DMS 273 treated with DMSO at 0.1 percent for 48 hours (cell line): Measurements from ENCODE around the gene ZBED5.
A peak's percentile ranks its signal among the peaks of the same experiment; 100 is the strongest.

Experiments used
- DNase-seq: peaks from one replicate; lab custom pipeline; 2025; lab: John Stamatoyannopoulos, UW

ZBED5 gene

GRCh38 chr11:10878408-10879214, 20.8 kb upstream of the ZBED5 start:
- DNase-seq = peak; percentile 23

GRCh38 chr11:10876158-10876557, 18.3 kb upstream of the ZBED5 start:
- no peak for DNase-seq

DNA sequence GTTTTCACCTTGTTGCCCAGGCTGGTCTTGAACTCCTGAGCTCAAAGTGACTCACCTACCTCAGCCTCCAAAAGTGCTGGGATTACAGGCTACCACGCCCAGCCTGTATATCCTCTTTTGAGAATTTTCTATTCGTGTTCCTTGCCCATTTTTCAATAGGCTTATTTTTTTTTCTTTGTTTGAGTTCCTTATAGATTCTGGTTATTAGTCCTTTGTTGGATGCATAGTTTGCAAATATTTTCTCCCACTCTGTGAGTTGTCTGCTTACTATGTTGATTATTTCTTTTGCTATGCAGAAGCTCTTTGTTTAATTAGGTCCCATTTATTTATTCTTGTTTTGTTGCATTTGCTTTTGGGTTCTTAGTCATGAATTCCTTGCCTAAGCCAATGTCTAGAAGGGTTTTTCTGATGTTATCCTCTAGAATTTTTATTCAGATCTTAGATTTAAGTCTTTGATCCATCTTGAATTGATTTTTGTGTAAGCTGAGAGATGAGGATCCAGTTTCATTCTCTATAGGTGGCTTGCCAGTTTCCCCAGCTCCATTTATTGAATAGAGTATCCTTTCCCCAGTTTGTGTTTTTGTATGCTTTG, 17.7 kb upstream of the ZBED5 start:
- DNase-seq = no peak

DNA sequence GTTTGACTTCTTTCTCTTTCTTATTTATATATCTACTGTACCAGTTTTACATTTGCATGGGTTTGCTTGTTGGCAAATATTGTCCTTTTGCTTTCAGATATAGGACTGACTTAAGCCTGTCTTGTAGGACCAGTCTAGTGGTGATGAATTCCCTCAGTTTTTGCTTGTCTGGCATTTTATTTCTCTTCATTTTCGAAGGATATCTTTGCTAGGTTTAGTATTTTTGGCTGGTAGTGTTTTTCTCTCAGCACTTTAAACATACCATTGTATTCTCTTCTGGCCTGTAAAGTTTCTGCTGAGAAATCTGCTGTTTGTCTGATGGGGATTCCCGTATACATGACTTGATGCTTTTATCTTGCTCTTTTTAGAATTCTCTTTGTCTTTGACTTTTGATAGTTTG, 14.2 kb upstream of the ZBED5 start:
- DNase-seq = no peak

- DNase-seq = no peak
These were observed 10.5 kb upstream of the ZBED5 start for GRCh38 chr11:10868352-10868751.

GRCh38 chr11:10866893-10867331, 9.1 kb upstream of the ZBED5 start:
- DNase-seq = peak; percentile 16

- no peak for DNase-seq
These were observed 8.0 kb upstream of the ZBED5 start for GRCh38 chr11:10865837-10866270.

- no peak for DNase-seq
These were observed 6.8 kb upstream of the ZBED5 start for GRCh38 chr11:10864688-10865087.

DNA sequence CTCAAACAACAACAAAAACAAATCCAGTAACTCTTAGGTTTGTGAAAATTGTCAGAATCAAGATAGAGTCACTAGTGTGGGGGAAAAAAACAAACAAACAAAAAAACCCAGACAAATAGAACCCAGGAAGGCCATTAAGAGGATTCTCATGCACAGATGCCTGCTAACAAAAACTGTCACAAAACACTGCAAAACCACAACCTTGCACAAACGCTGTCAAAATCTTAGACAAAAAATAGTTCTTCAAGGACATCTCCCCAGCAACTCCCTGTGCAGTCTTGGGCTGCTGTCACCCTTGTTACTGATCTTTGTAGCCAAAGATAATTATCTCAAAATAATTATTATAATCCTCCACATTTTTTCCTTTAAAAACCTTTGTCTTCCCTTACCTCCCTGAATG, 4.6 kb upstream of the ZBED5 start:
- DNase-seq = no peak

DNA sequence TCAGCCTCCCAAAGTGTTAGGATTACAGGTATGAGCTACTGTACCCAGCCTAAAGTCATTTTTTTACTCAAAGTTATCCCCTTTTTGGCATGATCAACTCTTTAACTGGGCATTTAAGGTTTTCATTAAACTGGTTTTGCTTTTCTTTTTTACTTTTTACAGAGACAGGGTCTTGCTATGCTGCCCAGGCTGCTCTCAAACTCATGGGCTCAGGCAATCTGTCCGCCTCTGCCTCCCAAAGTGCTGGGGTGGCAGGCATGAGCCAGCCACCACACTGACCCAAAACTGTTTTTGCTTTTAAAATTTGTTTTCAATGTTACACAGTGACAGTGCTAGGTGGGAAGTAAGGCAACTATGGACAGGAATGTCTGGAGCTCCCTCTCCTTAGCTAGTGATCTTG, 3.9 kb upstream of the ZBED5 start:
- DNase-seq = no peak

- no peak for DNase-seq
These were observed 3.2 kb upstream of the ZBED5 start for GRCh38 chr11:10861047-10861446.

DNA sequence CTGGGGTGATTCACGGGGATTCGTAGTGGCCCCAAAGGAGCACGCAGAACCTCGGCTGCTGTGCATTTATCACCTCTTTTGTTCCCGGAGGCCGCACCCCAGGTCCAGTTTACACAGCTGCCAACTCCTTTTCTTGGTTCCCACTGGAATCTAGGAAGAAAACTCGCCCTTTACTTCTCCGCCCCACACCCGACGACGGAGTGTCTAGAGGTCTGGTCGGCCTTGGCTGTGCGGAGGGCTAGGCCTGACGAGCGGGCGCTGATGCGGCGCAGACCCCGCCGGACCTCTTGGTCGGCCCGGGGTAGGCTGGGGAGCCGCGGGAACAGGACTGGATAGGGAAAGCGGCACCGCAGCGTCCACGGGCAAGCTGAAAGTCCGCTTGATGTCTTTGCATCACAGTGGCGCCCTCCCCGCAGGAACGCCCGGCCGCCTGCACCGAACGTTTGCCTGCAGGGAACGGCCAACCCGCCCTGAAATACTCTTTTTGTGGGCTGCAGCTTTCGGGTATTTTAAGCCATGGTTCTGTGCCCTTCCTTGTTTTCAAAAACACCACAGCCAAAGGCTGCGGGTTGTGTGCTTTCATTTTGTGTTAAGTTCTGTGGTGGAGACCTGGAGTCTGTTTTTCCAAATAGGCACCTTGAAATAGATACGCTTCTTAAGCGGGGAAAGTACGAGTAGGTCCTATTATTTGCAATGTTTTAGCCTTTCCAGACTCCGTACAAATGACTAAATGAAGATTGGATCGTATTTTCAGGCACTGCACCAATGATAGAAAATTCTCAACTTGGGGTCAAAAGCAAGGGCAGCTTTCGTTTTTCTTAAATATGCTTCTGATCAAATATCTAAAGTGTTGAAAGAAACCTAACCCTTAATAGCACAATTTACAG, 829 bp upstream of the ZBED5 start:
- DNase-seq = no peak

GRCh38 chr11:10857459-10857708, 469 bp downstream of the ZBED5 start:
- DNase-seq = no peak

DNA sequence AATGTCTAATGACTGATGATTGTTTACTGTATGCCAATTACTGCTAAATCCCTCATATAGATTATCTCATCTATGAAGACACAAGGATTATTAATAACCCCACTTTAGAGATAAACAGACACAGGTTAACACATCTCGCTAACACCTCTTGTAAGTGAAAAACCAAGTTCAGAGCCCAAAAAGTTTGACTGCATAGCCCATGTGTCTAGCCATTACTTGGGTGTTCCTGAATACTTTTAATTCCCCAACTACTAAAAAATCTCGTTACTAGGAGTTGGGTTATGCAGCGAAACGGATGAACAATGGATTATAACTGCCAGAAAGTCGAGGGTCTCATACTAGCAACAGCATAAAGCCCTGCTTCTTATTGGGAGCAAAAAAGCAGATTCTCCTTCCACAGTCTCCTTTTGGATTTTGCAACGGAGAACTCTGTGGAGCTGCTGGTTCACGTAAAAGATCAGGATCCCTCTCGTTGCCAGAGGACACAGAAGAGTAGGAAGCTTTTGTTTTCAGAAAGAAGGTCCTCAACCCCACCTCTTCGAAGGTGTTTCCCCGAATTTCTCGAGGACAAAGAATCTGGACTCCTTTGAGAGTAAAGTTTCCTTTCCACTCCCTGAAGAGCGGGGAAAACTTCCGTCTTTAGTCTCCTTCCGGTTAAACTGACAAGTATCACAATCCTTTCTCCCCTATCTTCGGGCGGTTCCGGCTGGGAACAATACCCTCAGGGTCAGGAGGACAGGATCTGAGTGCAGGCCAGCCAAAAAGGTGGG, 979 bp downstream of the ZBED5 start:
- no peak for DNase-seq

GRCh38 chr11:10855295-10855694, 2.6 kb downstream of the ZBED5 start:
- DNase-seq = no peak

GRCh38 chr11:10847960-10848860, 9.6 kb downstream of the ZBED5 start:
- DNase-seq = no peak

- DNase-seq = no peak
These were observed 11.2 kb downstream of the ZBED5 start for GRCh38 chr11:10846660-10847059.

GRCh38 chr11:10845589-10845988, 12.3 kb downstream of the ZBED5 start:
- DNase-seq = no peak

GRCh38 chr11:10844796-10845195, 13.1 kb downstream of the ZBED5 start:
- no peak for DNase-seq

- no peak for DNase-seq
These were observed 13.5 kb downstream of the ZBED5 start for GRCh38 chr11:10844356-10844755.

DNA sequence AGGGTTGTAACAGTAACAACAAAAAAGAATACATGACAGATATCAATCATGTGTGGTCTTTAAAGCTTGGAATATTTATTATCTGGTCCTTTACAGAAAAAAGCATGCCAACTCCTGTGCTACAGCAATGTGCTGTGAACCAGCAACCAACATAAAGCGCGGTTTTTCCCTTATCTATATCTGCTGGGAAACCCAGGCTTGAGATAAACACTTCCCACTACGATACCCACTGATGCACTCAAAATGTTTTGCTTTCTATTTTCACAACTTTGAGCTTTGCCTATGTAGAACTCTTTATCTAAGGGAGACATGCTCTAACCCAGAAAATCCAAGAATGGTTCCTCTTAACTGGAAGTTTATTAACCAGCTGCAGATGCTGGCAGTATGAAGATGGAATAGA, 19.0 kb downstream of the ZBED5 start:
- no peak for DNase-seq
